Adrenal gland (tissue), 12 donors: ENCODE measurements around the gene HIBCH. TPM values are rescaled to one million over a fixed set of nuclear protein-coding genes. Genes with fewer than 3 reads are reported as not detected.

Source experiments
- DNase-seq, 7 donors: peaks; one replicate each; pipeline ENCODE4 v3.0.0-alpha.2; 2019 to 2020
- H3K27ac ChIP-seq, 5 donors: fragments of 200-600 bp; sonication (generic) in 4 of 5; 1 replicate in 3 of 5; 2 replicates in 2 of 5; pipeline versions ENCODE4 v1.5.1 to v1.8.0; 2016 to 2020; ENCODE audit warnings: mild to moderate bottlenecking in 1 of 5
- H3K27me3 ChIP-seq: fragments of 200-600 bp; 2 replicates; pipeline ENCODE4 v1.8.0; 2021
- H3K36me3 ChIP-seq, 2 donors: fragments of 200-600 bp; replicated peaks in 1 of 2; 1 replicate in 1 of 2; 2 replicates in 1 of 2; pipeline versions ENCODE4 v1.5.1 to v1.8.0; 2018 to 2022
- H3K4me1 ChIP-seq, 2 donors: fragments of 200-600 bp; replicated peaks in 1 of 2; 1 replicate in 1 of 2; 2 replicates in 1 of 2; pipeline versions ENCODE4 v1.5.1 to v1.8.0; 2018 to 2021
- H3K4me3 ChIP-seq, 4 donors: fragments of 200-600 bp; sonication (generic) in 3 of 4; one replicate each; pipeline ENCODE4 v1.5.1; 2016 to 2018
- H3K9me3 ChIP-seq, 3 donors: fragments of 200-600 bp; sonication (generic) in 1 of 3; replicated peaks in 1 of 3; 1 replicate in 2 of 3; 2 replicates in 1 of 3; pipeline versions ENCODE4 v1.5.1 to v1.8.0; 2016 to 2021
- CTCF ChIP-seq, 6 experiments: fragments of 450-650 bp in 4 of 6; fragments of 200-600 bp in 2 of 6; sonication (generic) in 1 of 6; IDR thresholded peaks; 1 replicate in 5 of 6; 2 replicates in 1 of 6; pipeline versions ENCODE4 v1.5.1 to v1.8.0; 2016 to 2021; ENCODE audit warnings: antibody characterized with exemption in 6 of 6, mild to moderate bottlenecking in 2 of 6, moderate library complexity in 1 of 6
- POLR2A ChIP-seq, 2 donors: fragments of 450-650 bp; IDR thresholded peaks; one replicate each; pipeline ENCODE4 v1.6.1; 2017; ENCODE audit warnings: antibody characterized with exemption in 2 of 2, mild to moderate bottlenecking in 2 of 2, moderate library complexity in 1 of 2
- WGBS, 4 donors: extraction: QIAGEN DNeasy Blood & Tissue Kit in 2 of 4; methylation state at CpG; one replicate each; pipeline versions ENCODE4 v1.1.5 to v1.1.7; 2013 to 2017; 5-methylcytosine and 5-hydroxymethylcytosine counted together
- intact Hi-C, 2 donors: fragments of 100-400 bp; cut with DNase I; formaldehyde crosslinking; loops; one replicate each; pipeline versions ENCODE4 v1.14.1 to v1.15.0; 2022 to 2023
- polyA plus RNA-seq, 3 donors: library from polyadenylated mRNA; stranded (reverse); fragments of 200-250 nt in 2 of 3; fragments of 350-450 nt in 1 of 3; fragmentation: Illumina TruSeq in 1 of 3; extraction: RNeasy Lipid Tissue Mini Kit (QIAGEN cat#74804) in 1 of 3; gene quantifications; one replicate each; pipeline ENCODE4 v1.2.3, GENCODE V29; 2013 to 2014
- total RNA-seq, 9 donors: library from RNA; depleted of rRNA in 4 of 9; stranded (reverse); fragments of >200 nt in 4 of 9; fragments of 120-200 nt in 1 of 9; fragmentation: NEBNext Ultra II Directional in 1 of 9; extraction: Animal tissue kit (Norgen Biotek cat#: 25700) in 1 of 9; gene quantifications; one replicate each; pipeline versions ENCODE4 v1.1.0 to v1.2.4, GENCODE V29; 2013 to 2023
- donor health status: healthy with polysubstance abuse.
- donor health status: Bipolar disorder and iron deficiency.
- donor health status: DM: yes; HTN: yes; CAD: no.
- donor health status: DM: no; HTN: no; CAD: no.
- donor health status: DM: no; HTN: no; CAD: no.
- donor health status: DM: yes; HTN: yes; CAD: no.

Gene HIBCH
- total and polyA plus RNA-seq, 12 donors: 18.2 to 174 (median 66.4) TPM

DNA sequence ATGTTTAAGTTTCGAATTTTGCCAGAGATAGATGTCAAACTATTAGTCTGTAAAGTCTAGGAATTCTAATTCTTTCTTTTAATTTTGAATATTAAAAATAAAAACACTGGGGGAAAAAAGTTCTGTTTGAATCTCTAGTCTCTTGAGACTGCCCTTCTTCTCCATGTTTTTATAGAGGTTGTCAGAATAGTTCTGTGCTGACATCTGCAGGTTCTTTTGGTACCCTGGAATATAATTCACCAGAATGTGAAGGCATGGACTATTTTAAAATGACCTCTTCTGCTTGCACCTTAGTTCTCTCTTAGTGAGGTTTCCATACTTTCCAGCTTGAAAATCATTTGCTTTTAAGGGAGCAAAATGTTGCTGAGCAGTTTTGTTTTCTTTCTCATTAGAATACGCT lies 136.1 kb downstream of the HIBCH start:
- H3K36me3 ChIP-seq: no peaks in the 10 kb centered on the region
- no peaks in the 10 kb centered on the region for H3K27me3 ChIP-seq
- no peaks in the 10 kb centered on the region for H3K9me3 ChIP-seq
- H3K27ac ChIP-seq: no peak overlapping the region
- no peak for DNase-seq
- H3K4me3 ChIP-seq: no peak overlapping the region
- intact Hi-C loops: no loop called here
- WGBS, 4 donors: 64 to 91% (median 71%) methylated on average over 2 of the region's 2 CpGs
- no peak for TF ChIP-seq CTCF (IDR thresholded peaks at IDR 0.05)
- TF ChIP-seq POLR2A (IDR thresholded peaks at IDR 0.05): no peak
- peaks cover 15 to 17% of the 10 kb centered on the region in 2 donors for H3K4me1 ChIP-seq

GRCh38 chr2:190182071-190182524 lies 137.5 kb downstream of the HIBCH start:
- peaks cover 15 to 17% of the 10 kb centered on the region in 2 donors for H3K4me1 ChIP-seq
- DNase-seq: no peak
- no peak overlapping the region for H3K4me3 ChIP-seq
- no peak for TF ChIP-seq POLR2A (IDR thresholded peaks at IDR 0.05)
- no peak for TF ChIP-seq CTCF (IDR thresholded peaks at IDR 0.05)
- no peaks in the 10 kb centered on the region for H3K36me3 ChIP-seq
- no peak overlapping the region for H3K27ac ChIP-seq
- intact Hi-C loops: no loop called here
- WGBS, 4 donors: 67 to 78% (median 76%) methylated on average over 3 of the region's 3 CpGs
- no peaks in the 10 kb centered on the region for H3K27me3 ChIP-seq
- H3K9me3 ChIP-seq: no peaks in the 10 kb centered on the region

DNA sequence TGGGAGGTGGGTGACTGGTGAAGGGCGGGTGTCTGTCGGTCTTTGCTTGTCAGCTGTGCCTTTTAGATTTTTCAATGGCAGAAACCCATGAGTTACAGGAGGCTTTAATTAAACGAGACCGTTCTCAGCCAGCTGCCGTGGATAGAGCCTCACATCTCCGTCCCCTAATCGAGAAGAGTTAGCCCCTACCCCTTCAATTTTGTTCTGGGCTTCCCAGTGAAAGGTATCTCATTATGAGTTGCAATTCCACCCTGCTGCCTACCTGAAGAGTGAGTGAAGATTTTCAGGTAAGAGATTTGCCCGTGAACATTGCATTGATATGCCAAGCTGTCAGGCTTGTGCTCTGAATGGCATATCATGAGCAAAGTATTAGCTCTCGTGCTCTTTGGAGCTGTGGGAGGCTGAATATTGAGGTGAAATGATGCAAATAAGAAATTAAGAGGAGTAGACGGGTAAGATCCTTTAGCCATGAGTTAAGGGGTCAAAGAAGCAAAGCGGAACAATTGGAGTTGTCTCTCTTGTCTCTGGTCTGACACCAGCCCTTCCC lies 138.4 kb downstream of the HIBCH start:
- no peak for TF ChIP-seq CTCF (IDR thresholded peaks at IDR 0.05)
- no peak for TF ChIP-seq POLR2A (IDR thresholded peaks at IDR 0.05)
- Histone ChIP-seq H3K36me3 (no peaks in the 10 kb centered on the region), H3K27me3 (no peaks in the 10 kb centered on the region), H3K4me3 (peak overlapping the region in 3 of 4 donors; percentile 0 to 77 (median 61)), H3K27ac (peak overlapping the region in 4 of 5 donors; percentile 61 to 86 (median 78)), H3K9me3 (no peaks in the 10 kb centered on the region), H3K4me1 (peaks cover 15 to 17% of the 10 kb centered on the region in 2 donors)
- intact Hi-C loops: no loop called here
- DNase-seq: no peak
- WGBS, 4 donors: 12 to 15% (median 13%) methylated on average over 11 of the region's 11 CpGs

GRCh38 chr2:190180313-190181122 lies 139.1 kb downstream of the HIBCH start:
- H3K9me3 ChIP-seq: no peaks in the 10 kb centered on the region
- no peaks in the 10 kb centered on the region for H3K27me3 ChIP-seq
- peak overlapping the region in 4 of 5 donors; percentile 61 to 86 (median 78) for H3K27ac ChIP-seq
- WGBS, 4 donors: 0 to 9% (median 1%) methylated on average over 6 to 82 of the region's 82 CpGs
- H3K4me3 ChIP-seq: peak overlapping the region; percentile 0 to 77 (median 47)
- no peaks in the 10 kb centered on the region for H3K36me3 ChIP-seq
- H3K4me1 ChIP-seq: peaks cover 15 to 17% of the 10 kb centered on the region in 2 donors
- TF ChIP-seq POLR2A (IDR thresholded peaks at IDR 0.05) (peak in 1 of 2 donors; percentile 30), CTCF (IDR thresholded peaks at IDR 0.05) (peak; percentile 2 to 57 (median 44))
- intact Hi-C loops: no loop called here
- peak; percentile 54 to 67 (median 57) for DNase-seq
